ENCODE data around the gene EIF2B2.

EIF2B2 gene

DNA sequence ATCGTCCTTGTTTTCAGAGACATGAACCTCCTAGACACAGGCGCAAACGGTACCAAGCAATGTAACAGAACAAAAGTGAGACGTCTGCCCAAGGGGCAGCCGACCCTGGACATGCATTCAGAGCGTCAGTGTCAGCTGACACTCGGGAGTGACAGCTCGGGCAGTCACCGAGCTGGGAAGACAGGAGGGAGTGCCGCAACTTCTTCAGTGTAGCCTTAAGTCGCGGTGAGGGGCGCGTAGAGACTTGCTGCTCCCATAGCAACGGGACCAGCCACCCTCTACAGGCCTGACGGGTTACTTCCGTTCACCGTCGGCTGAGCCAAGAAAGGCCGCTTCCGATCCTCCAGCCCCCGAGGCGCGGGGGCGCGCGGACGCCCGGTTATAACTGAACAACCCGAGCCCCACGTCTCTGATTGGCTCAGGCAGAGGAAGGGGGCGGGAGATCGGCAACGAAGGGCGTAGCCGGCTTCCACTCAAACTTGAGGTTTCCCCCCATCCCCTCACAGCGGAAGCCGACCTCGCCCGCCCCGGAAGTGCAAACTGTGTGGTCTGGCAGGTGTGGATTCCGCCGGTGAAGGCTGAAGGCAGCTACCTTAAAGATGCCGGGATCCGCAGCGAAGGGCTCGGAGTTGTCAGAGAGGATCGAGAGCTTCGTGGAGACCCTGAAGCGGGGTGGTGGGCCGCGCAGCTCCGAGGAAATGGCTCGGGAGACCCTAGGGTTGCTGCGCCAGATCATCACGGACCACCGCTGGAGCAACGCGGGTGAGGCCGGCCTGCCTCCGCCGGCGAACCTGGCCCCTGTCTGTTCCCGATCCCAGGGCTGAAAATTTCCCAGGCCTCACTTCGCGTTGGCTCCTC lies at the start of gene EIF2B2:
Gene EIF2B2, plus strand, starts transcription at position 530 of the 858 bp plus-strand sequence. Its CDS starts 70 bp downstream, at position 600.
- DNase-seq (ENCODE audit: low read depth), result peak; percentile 89
- TF ChIP-seq, protein P1, sequence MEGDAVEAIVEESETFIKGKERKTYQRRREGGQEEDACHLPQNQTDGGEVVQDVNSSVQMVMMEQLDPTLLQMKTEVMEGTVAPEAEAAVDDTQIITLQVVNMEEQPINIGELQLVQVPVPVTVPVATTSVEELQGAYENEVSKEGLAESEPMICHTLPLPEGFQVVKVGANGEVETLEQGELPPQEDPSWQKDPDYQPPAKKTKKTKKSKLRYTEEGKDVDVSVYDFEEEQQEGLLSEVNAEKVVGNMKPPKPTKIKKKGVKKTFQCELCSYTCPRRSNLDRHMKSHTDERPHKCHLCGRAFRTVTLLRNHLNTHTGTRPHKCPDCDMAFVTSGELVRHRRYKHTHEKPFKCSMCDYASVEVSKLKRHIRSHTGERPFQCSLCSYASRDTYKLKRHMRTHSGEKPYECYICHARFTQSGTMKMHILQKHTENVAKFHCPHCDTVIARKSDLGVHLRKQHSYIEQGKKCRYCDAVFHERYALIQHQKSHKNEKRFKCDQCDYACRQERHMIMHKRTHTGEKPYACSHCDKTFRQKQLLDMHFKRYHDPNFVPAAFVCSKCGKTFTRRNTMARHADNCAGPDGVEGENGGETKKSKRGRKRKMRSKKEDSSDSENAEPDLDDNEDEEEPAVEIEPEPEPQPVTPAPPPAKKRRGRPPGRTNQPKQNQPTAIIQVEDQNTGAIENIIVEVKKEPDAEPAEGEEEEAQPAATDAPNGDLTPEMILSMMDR (conservative IDR thresholded peaks at IDR 0.05; ENCODE audit: low read depth, low read length), result peak; percentile 6
- H3K4me3 ChIP-seq (ENCODE audit: low read length), result peak within 1 kb of the TSS; percentile 93

DNA sequence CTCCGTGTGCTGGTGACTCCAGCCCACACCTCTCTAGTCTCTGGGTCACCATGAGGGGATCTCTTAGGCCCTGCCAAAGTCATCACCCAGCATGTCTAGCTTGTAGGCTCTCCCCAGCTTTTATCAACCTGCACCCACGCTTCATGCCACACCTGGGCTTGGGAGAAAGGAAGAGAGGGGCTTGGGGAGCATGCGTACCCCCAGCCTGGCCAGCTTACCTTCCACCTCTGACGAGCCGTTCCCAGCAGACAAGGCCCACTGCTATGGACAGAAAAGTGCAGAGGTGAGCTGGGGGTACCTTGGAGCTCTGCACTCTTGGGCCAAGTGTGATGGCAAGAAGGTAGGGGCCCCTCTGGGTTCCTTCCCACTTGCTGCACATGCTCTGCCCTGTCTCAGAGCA lies 49.0 kb upstream of the EIF2B2 start:
- no peak for DNase-seq (ENCODE audit: low read depth)
- peak overlapping the region; percentile 63 for H3K4me3 ChIP-seq (ENCODE audit: low read length)
- TF ChIP-seq, protein P1 (conservative IDR thresholded peaks at IDR 0.05; ENCODE audit: low read depth, low read length), result no peak

DNA sequence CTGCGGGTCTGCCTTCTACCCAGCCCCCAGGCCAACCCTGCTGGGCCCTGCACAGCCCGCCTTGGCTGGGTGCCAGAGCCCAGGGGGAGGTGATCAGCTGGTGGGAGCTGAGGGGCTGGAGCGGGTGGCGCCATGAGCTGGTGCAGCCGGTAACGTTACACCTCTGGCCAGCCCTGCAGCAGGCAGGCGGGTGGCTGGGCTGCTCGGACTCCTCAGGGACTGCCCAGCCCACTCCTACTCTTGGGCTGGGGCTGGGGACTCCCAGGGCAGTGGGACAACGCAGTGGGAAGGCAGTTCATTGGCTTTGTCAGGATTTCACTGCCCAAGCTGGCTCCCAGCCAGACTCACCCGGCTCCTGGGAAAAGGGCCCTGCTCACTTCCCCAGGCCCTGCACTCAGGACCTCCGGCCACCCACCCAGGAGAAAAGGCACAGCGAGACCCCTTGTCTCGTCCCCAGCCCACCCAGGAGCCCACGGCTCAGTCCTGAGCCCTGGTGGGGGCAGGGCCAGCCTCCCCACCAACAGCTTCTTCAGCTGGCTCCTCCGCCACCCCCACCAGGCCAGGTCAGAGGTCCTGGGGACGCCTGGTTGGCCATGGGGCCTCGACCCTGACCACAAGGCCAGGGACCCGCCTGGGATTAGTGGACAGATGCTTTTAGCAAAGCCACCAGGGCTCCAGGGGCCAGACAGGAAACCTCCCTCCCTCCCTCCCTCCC lies 48.3 kb upstream of the EIF2B2 start:
- TF ChIP-seq, protein P1 (conservative IDR thresholded peaks at IDR 0.05; ENCODE audit: low read depth, low read length), result no peak
- DNase-seq (ENCODE audit: low read depth), result no peak
- H3K4me3 ChIP-seq (ENCODE audit: low read length), result peak overlapping the region; percentile 63

DNA sequence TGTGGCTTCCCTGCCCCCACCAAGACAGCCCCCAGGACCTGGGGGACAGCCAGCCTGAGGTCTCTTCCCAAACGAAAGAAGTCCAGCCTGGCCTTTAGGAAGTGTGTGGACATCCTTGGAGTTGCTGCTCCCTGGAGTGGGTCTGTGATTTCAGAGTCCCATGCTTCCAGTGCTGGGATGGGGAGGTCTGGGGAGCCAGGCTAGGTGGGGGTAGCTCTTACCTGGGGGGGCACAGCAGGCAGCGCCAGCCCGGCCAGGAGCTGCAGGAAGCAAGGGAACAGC lies 47.8 kb upstream of the EIF2B2 start:
- DNase-seq (ENCODE audit: low read depth), result no peak
- H3K4me3 ChIP-seq (ENCODE audit: low read length), result peak overlapping the region; percentile 63
- TF ChIP-seq, protein P1 (conservative IDR thresholded peaks at IDR 0.05; ENCODE audit: low read depth, low read length), result no peak

DNA sequence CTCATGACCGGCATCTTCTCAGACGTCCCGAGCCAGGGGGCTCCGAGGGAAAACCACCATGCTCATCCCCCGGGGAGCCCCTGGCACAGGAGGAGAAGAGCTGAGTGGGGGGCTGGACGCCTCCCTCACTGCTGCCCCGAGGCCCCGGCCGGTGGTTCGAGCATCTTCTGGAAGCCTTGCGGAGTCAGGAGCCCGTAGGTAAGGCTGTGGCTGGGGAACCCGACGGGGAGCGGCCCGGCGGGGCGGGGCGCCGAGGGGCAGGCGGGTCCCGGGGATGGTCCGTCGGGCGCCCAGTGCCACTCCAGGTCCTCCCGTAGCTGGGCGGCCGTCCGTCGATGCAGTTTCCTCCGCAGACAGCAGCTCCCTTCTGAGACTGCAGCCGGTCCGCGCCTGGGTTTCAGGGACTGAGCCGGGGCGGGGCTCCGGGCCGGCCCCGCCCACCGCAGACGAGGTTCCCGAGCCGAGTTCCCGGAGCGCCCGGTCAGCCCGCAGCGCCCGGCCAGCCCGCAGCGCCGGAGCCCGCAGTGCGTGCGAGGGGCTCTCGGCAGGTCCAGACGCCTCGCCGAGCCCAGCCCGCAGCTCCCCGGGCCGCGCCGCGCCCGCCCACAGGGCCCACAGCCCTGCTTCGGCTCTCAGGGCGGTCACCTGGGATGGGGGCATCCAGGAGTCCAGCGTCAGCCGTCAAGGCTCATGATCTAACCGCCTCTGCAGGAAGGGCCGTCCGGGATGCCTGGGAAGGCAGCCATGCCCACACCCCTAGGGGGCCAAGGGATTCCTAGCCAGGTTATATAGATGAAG lies 47.3 kb upstream of the EIF2B2 start, which contains the start of gene PGF:
Gene PGF, minus strand, starts transcription at position 369 of the 798 bp plus-strand sequence. Its CDS starts 355 bp downstream, at position 14.
- TF ChIP-seq, protein P1 (conservative IDR thresholded peaks at IDR 0.05; ENCODE audit: low read depth, low read length), result no peak
- no peak for DNase-seq (ENCODE audit: low read depth)
- peak within 1 kb of the TSS; percentile 63 for H3K4me3 ChIP-seq (ENCODE audit: low read length)

DNA sequence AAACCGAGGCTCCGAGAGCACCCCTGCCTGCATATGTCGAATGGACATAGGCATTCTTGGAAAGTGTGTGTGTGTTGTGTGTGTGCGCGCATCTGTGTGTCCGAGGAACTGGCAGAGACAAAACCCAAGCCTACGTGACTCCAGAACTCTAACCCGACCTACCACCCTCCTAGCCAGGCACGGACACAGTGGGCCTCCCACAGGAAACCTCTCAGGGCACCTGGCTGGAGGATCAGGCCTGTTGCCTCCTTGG lies 46.8 kb upstream of the EIF2B2 start:
- TF ChIP-seq, protein P1 (conservative IDR thresholded peaks at IDR 0.05; ENCODE audit: low read depth, low read length), result no peak
- DNase-seq (ENCODE audit: low read depth), result no peak
- H3K4me3 ChIP-seq (ENCODE audit: low read length), result peak overlapping the region; percentile 41
